Measurements from ENCODE around the gene PDE1C.
A peak's percentile ranks its signal among the peaks of the same experiment; 100 is the strongest.

Gene PDE1C

GRCh38 chr7:31819031-31819430 lies 251.2 kb downstream of the PDE1C start:
- no peak for DNase-seq

- DNase-seq: no peak
Measured at GRCh38 chr7:31816810-31817209, 253.4 kb downstream of the PDE1C start.

GRCh38 chr7:31815796-31816195 lies 254.4 kb downstream of the PDE1C start:
- DNase-seq: no peak

- DNase-seq: no peak
Measured at GRCh38 chr7:31814187-31814586, 256.0 kb downstream of the PDE1C start.

GRCh38 chr7:31811650-31812461 lies 258.4 kb downstream of the PDE1C start:
- peak; percentile 35 for DNase-seq

- DNase-seq: no peak
Measured at GRCh38 chr7:31805209-31805818, 264.9 kb downstream of the PDE1C start.

- no peak for DNase-seq
Measured at GRCh38 chr7:31796375-31796774, 273.8 kb downstream of the PDE1C start.

GRCh38 chr7:31794851-31795344 lies 275.3 kb downstream of the PDE1C start:
- no peak for DNase-seq

GRCh38 chr7:31791881-31792280 lies 278.3 kb downstream of the PDE1C start:
- DNase-seq: no peak

GRCh38 chr7:31788883-31789680 lies 281.1 kb downstream of the PDE1C start:
- no peak for DNase-seq

GRCh38 chr7:31788445-31788844 lies 281.8 kb downstream of the PDE1C start:
- no peak for DNase-seq

- DNase-seq: no peak
Measured at GRCh38 chr7:31786326-31786725, 283.9 kb downstream of the PDE1C start.

- DNase-seq: no peak
Measured at GRCh38 chr7:31785101-31785500, 285.1 kb downstream of the PDE1C start.

- no peak for DNase-seq
Measured at GRCh38 chr7:31783221-31783620, 287.0 kb downstream of the PDE1C start.

- DNase-seq: peak; percentile 22
Measured at GRCh38 chr7:31782411-31782991, 287.7 kb downstream of the PDE1C start.

GRCh38 chr7:31778296-31778695 lies 291.9 kb downstream of the PDE1C start:
- no peak for DNase-seq

- peak; percentile 2 for DNase-seq
Measured at GRCh38 chr7:31776616-31777015, 293.6 kb downstream of the PDE1C start.

- DNase-seq: no peak
Measured at GRCh38 chr7:31775556-31775955, 294.7 kb downstream of the PDE1C start.

- no peak for DNase-seq
Measured at GRCh38 chr7:31772211-31772610, 298.0 kb downstream of the PDE1C start.

- DNase-seq: no peak
Measured at GRCh38 chr7:31767686-31768358, 302.4 kb downstream of the PDE1C start.

GRCh38 chr7:31764462-31764861 lies 305.7 kb downstream of the PDE1C start:
- DNase-seq: no peak

GRCh38 chr7:31763548-31763947 lies 306.7 kb downstream of the PDE1C start:
- DNase-seq: no peak

- no peak for DNase-seq
Measured at GRCh38 chr7:31761646-31762045, 308.6 kb downstream of the PDE1C start.

Data from T1000 (cell line).